Chondrocyte (in vitro differentiated cells): ENCODE data around the gene KAZN. TPM values are rescaled to one million over a fixed set of nuclear protein-coding genes. Genes with fewer than 3 reads are reported as not detected.

Experiments used
- DNase-seq: peaks from one replicate; pipeline ENCODE4 v3.0.0; 2021; ENCODE audit warnings: mixed read lengths, low spot score
- H3K27ac Mint-ChIP-seq: one replicate; pipeline ENCODE4 v1.8.0; 2021; ENCODE audit warnings: mild to moderate bottlenecking, moderate library complexity, mixed read lengths; ENCODE audit not compliant: unreplicated experiment
- H3K27me3 Mint-ChIP-seq: 2 replicates; pipeline ENCODE4 v1.8.0; 2021; ENCODE audit warnings: low read depth, mixed read lengths
- H3K36me3 Mint-ChIP-seq: 2 replicates; pipeline ENCODE4 v1.8.0; 2021; ENCODE audit warnings: low read depth, mixed read lengths
- H3K4me1 Mint-ChIP-seq: 2 replicates; pipeline ENCODE4 v1.8.0; 2021; ENCODE audit warnings: low read depth, mild to moderate bottlenecking, mixed read lengths
- H3K4me3 Mint-ChIP-seq: one replicate; pipeline ENCODE4 v1.8.0; 2021; ENCODE audit warnings: mild to moderate bottlenecking, moderate library complexity, mixed read lengths; ENCODE audit not compliant: unreplicated experiment
- H3K9me3 Mint-ChIP-seq: 2 replicates; pipeline ENCODE4 v1.8.0; 2021; ENCODE audit warnings: low read depth, mixed read lengths
- total RNA-seq: library from RNA; stranded (reverse); gene quantifications from 3 replicates; pipeline ENCODE4 v1.2.1, GENCODE V29; 2021
- TF ChIP-seq, protein P1 (sequence below): fragments of 200-600 bp; sonication (generic); IDR thresholded peaks from 2 replicates; pipeline ENCODE4 v1.5.0; 2021; ENCODE audit warnings: antibody characterized with exemption, mild to moderate bottlenecking, moderate library complexity

KAZN gene
- total RNA-seq, 1 donor from 2014 or later: 29.6 TPM

DNA sequence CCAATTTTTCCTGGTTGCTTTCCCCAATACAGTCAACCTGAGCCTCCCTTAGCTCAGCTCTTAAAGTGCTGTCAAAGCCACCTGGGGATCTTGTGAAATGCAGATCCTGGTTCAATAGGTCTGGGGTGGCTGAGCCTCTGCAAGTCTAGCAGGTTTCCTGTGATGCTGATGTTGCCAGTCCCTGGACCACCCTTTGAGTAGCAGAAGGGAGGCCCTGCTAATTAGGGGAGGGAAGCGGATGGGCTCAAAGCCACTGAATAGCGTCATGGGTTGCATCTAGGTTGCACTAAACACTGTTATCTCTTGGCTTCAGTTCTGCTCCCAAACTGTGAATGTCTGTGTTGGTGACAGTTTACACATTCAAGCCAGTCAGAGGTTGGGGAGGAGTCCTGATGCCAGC lies 127.2 kb downstream of the KAZN start:
- Mint-ChIP-seq H3K27ac (no peak overlapping the region), H3K4me1 (no peaks in the 10 kb centered on the region), H3K36me3 (no peaks in the 10 kb centered on the region), H3K9me3 (no peaks in the 10 kb centered on the region), H3K4me3 (no peak overlapping the region), H3K27me3 (peaks cover 16% of the 10 kb centered on the region)
- TF ChIP-seq, protein P1, sequence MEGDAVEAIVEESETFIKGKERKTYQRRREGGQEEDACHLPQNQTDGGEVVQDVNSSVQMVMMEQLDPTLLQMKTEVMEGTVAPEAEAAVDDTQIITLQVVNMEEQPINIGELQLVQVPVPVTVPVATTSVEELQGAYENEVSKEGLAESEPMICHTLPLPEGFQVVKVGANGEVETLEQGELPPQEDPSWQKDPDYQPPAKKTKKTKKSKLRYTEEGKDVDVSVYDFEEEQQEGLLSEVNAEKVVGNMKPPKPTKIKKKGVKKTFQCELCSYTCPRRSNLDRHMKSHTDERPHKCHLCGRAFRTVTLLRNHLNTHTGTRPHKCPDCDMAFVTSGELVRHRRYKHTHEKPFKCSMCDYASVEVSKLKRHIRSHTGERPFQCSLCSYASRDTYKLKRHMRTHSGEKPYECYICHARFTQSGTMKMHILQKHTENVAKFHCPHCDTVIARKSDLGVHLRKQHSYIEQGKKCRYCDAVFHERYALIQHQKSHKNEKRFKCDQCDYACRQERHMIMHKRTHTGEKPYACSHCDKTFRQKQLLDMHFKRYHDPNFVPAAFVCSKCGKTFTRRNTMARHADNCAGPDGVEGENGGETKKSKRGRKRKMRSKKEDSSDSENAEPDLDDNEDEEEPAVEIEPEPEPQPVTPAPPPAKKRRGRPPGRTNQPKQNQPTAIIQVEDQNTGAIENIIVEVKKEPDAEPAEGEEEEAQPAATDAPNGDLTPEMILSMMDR: no peak
- no peak for DNase-seq

DNA sequence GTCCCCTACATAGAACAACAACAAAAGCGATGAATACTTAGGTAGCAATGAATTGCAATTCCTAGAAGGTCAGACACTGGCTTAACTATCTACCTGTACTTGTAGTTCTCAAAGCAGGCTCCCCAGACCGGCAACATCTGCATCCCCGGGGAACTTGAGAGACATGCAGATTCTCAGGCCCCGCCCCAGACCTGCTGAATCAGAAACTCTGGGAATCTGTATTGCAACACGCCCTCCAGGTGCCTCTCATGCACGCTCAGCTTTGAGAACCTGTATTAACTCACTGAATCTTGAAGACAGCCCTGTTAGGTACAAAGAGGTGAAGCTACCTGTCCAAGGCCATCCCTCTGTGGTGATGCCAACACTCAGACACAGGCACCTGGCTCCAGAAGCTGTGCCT lies 128.1 kb downstream of the KAZN start:
- Mint-ChIP-seq H3K4me1 (no peaks in the 10 kb centered on the region), H3K27me3 (peaks cover 16% of the 10 kb centered on the region), H3K36me3 (no peaks in the 10 kb centered on the region), H3K27ac (no peak overlapping the region), H3K4me3 (no peak overlapping the region), H3K9me3 (no peaks in the 10 kb centered on the region)
- TF ChIP-seq, protein P1: no peak
- no peak for DNase-seq

DNA sequence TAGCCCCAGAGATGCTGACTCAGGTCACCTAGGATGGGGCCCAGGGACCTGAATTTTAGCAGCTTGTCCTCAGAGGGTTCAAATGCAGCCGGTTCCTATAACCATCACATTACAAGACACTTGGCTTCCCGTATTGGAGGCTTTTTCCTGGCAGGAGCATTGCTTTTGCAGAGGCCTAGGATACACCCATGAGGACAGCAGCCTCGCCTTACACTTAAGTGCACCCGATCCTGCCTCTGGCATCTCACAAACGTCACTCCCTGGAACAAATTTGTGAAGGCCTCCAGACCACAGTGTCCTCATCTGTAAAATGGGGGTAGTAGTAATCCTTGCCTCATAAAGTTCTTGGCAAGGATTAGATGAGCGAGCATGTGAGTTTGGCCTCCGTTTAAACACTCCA lies 130.0 kb downstream of the KAZN start:
- TF ChIP-seq, protein P1: no peak

DNA sequence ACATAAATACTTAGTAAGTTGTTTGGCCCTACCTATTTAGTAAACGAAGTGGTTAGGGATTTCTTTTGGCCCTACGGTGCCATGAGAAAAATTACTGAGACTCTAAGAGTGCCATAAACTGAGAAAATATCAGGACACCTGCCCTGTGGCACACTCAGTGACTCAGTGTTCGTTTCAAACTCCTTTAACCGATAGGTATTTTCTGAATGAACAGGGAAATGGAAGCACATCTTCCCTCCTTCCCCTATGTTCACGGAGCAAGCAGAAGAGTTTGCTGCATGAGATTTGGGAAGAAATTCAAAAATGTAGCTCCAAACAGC lies 134.2 kb downstream of the KAZN start:
- DNase-seq: no peak
- TF ChIP-seq, protein P1: no peak
- Mint-ChIP-seq H3K27ac (no peak overlapping the region), H3K27me3 (peaks cover 13% of the 10 kb centered on the region), H3K36me3 (no peaks in the 10 kb centered on the region), H3K9me3 (no peaks in the 10 kb centered on the region), H3K4me3 (no peak overlapping the region), H3K4me1 (peaks cover 17% of the 10 kb centered on the region)

More for the DNA sequence above, 130.0 kb downstream of the KAZN start:
- H3K9me3 Mint-ChIP-seq: no peaks in the 10 kb centered on the region
- no peak overlapping the region for H3K27ac Mint-ChIP-seq
- peaks cover 12% of the 10 kb centered on the region for H3K27me3 Mint-ChIP-seq
- no peaks in the 10 kb centered on the region for H3K36me3 Mint-ChIP-seq
- peaks cover 13% of the 10 kb centered on the region for H3K4me1 Mint-ChIP-seq
- no peak for DNase-seq
- H3K4me3 Mint-ChIP-seq: no peak overlapping the region

DNA sequence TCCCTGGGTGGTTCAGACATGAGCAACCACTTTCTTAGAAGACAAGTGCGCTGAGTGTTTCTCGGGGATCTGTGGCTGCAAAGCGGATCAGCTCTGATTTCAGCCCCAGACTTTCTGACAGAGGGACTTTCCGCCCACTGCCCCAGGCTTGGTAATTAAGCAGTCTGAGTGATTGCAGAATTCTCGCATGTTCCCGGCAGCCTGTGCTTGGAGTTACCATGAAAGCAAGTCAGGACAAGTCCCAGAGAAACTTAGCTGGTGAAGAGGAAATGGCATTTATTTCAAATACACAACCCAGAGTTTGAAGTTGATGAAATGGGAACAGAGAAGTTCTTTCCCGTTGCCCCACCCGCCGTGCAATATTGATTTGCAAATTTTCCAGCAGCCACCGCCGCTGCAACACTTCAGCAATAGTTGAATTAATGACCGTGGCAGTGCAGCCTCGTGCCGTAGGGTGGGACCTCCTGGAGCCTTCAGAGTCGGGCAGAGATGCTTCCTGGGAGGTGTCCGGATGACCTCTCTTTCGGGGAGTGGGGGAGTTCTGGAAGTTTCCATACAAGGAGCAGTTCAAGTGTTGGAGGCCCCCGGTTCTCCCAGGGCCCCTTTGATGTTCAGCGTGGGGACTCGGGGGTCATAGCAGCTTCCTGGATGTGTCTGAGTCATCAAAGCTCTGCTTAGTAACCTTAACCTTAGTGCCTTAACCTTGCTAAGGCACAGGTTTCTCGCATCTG lies 134.7 kb downstream of the KAZN start:
- no peak overlapping the region for H3K27ac Mint-ChIP-seq
- TF ChIP-seq, protein P1: no peak
- peak overlapping the region; percentile 58 for H3K4me3 Mint-ChIP-seq
- peaks cover 13% of the 10 kb centered on the region for H3K27me3 Mint-ChIP-seq
- H3K9me3 Mint-ChIP-seq: no peaks in the 10 kb centered on the region
- no peak for DNase-seq
- H3K36me3 Mint-ChIP-seq: no peaks in the 10 kb centered on the region
- peaks cover 17% of the 10 kb centered on the region for H3K4me1 Mint-ChIP-seq
